ENCODE measurements around the gene NFIA. TPM values are rescaled to one million over a fixed set of nuclear protein-coding genes. Genes with fewer than 3 reads are reported as not detected.

Gene NFIA
- total RNA-seq, 1 donor from 2014 or later, result 16.2 TPM

DNA sequence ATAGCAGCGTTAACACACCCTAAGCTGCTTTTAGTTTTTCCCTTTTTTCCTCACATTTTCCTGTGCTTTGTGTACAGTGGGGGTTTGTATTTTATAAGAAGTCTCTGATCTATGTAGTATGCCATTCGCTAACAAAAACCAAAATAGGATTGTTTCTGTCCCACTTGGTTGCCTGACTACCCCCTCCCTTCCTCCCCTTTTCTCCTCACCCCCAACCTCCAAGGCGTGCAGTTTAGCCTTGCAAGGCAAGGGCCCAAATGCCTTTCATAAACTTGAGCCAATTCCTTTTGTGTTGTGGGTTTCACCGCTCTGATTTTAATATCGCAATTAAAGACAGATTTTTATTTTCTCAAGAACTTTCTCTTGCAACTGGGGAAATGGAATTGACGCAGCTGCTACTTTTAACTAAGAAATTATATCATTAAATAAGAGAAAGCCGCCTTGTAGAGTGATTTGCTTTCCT lies 365.6 kb downstream of the NFIA start:
- Mint-ChIP-seq H3K4me3 (ENCODE audit: unreplicated experiment) (no peak overlapping the region), H3K9me3 (ENCODE audit: unreplicated experiment) (no peaks in the 10 kb centered on the region), H3K27me3 (ENCODE audit: unreplicated experiment) (peaks cover 9% of the 10 kb centered on the region), H3K27ac (ENCODE audit: unreplicated experiment) (no peak overlapping the region), H3K4me1 (ENCODE audit: unreplicated experiment) (peaks cover 27% of the 10 kb centered on the region), H3K36me3 (ENCODE audit: low read depth, unreplicated experiment) (no peaks in the 10 kb centered on the region)
- no peak for TF ChIP-seq CTCF (IDR thresholded peaks at IDR 0.05; ENCODE audit: unreplicated experiment)
- DNase-seq (ENCODE audit: low spot score), result no peak

DNA sequence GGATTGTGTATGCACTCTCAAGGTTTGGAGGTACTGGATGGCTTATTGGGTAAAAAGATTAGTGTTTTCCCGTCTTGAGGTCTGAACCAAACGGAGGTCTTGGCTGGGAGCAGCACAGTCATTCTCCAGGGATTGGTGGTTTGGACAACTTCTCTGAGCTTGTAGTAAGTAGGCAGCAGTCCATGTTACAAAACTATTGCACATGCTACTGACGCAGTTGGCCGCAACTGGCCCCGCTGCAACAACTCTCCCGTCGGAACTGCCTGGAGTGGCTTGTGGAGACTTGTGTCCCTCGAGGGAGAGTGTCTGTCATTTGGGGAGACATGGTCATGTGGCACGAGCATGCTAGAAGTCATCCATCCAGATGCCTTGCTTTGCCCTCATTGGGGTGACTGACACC lies 366.6 kb downstream of the NFIA start:
- no peak for TF ChIP-seq CTCF (IDR thresholded peaks at IDR 0.05; ENCODE audit: unreplicated experiment)
- DNase-seq (ENCODE audit: low spot score), result no peak
- no peaks in the 10 kb centered on the region for H3K9me3 Mint-ChIP-seq (ENCODE audit: unreplicated experiment)
- H3K27me3 Mint-ChIP-seq (ENCODE audit: unreplicated experiment), result peaks cover 12% of the 10 kb centered on the region
- no peak overlapping the region for H3K4me3 Mint-ChIP-seq (ENCODE audit: unreplicated experiment)
- H3K36me3 Mint-ChIP-seq (ENCODE audit: low read depth, unreplicated experiment), result no peaks in the 10 kb centered on the region
- peaks cover 36% of the 10 kb centered on the region for H3K4me1 Mint-ChIP-seq (ENCODE audit: unreplicated experiment)
- no peak overlapping the region for H3K27ac Mint-ChIP-seq (ENCODE audit: unreplicated experiment)

- H3K9me3 Mint-ChIP-seq (ENCODE audit: unreplicated experiment), result no peaks in the 10 kb centered on the region
- no peaks in the 10 kb centered on the region for H3K36me3 Mint-ChIP-seq (ENCODE audit: low read depth, unreplicated experiment)
- peak overlapping the region; percentile 27 for H3K27ac Mint-ChIP-seq (ENCODE audit: unreplicated experiment)
- no peak for DNase-seq (ENCODE audit: low spot score)
- no peak for TF ChIP-seq CTCF (IDR thresholded peaks at IDR 0.05; ENCODE audit: unreplicated experiment)
- no peak overlapping the region for H3K4me3 Mint-ChIP-seq (ENCODE audit: unreplicated experiment)
- H3K4me1 Mint-ChIP-seq (ENCODE audit: unreplicated experiment), result peaks cover 38% of the 10 kb centered on the region
- peaks cover 12% of the 10 kb centered on the region for H3K27me3 Mint-ChIP-seq (ENCODE audit: unreplicated experiment)
These were observed 367.0 kb downstream of the NFIA start for GRCh38 chr1:61449410-61449809.

GRCh38 chr1:61450454-61450853 lies 368.1 kb downstream of the NFIA start:
- no peaks in the 10 kb centered on the region for H3K9me3 Mint-ChIP-seq (ENCODE audit: unreplicated experiment)
- no peaks in the 10 kb centered on the region for H3K36me3 Mint-ChIP-seq (ENCODE audit: low read depth, unreplicated experiment)
- peaks cover 10% of the 10 kb centered on the region for H3K27me3 Mint-ChIP-seq (ENCODE audit: unreplicated experiment)
- H3K4me3 Mint-ChIP-seq (ENCODE audit: unreplicated experiment), result no peak overlapping the region
- DNase-seq (ENCODE audit: low spot score), result no peak
- no peak for TF ChIP-seq CTCF (IDR thresholded peaks at IDR 0.05; ENCODE audit: unreplicated experiment)
- peaks cover 43% of the 10 kb centered on the region for H3K4me1 Mint-ChIP-seq (ENCODE audit: unreplicated experiment)
- H3K27ac Mint-ChIP-seq (ENCODE audit: unreplicated experiment), result no peak overlapping the region

DNA sequence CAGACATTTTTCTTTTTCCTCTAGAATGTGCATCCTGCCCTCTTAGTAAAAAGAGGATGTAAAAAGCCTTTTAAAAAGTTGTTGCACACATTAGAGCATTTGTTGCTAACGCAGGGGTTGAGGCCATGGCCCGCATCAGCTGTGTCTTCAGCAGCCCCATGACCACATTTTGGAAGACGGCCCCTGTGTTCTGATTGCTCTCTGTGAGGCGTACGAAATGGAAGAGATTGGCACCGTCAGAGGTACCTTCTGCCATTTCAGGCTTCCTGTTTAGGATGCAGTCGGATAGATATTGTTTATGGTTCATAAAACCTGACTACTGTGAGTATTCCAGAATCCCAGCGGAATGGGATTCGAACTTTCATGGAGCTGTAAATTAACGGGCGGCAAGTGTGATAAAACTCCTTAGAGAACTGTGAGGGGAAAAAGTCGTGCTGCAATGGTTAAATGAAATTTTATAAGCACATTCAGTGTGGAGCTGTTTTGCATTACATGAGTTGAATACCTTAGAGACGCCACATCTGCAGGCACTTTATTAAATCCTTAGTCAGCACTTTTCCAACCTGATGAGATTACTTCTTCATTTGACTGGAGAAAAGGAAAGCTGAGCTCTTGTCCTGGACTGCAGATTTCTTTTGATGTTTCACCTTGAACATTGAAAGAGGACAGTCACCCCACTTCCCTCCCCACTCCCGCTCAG lies 368.7 kb downstream of the NFIA start:
- no peak for DNase-seq (ENCODE audit: low spot score)
- Mint-ChIP-seq H3K9me3 (ENCODE audit: unreplicated experiment) (no peaks in the 10 kb centered on the region), H3K4me1 (ENCODE audit: unreplicated experiment) (peaks cover 45% of the 10 kb centered on the region), H3K36me3 (ENCODE audit: low read depth, unreplicated experiment) (no peaks in the 10 kb centered on the region), H3K27me3 (ENCODE audit: unreplicated experiment) (peaks cover 10% of the 10 kb centered on the region), H3K4me3 (ENCODE audit: unreplicated experiment) (no peak overlapping the region), H3K27ac (ENCODE audit: unreplicated experiment) (no peak overlapping the region)
- TF ChIP-seq CTCF (IDR thresholded peaks at IDR 0.05; ENCODE audit: unreplicated experiment), result no peak

Data from endothelial cell (in vitro differentiated cells).